ENCODE results near the gene RPIA. TPM values are rescaled to one million over a fixed set of nuclear protein-coding genes. Genes with fewer than 3 reads are reported as not detected.
A peak's percentile ranks its signal among the peaks of the same experiment; 100 is the strongest.

The RPIA gene
- total and polyA plus RNA-seq, 9 of the 15 experiments (the other 6 are each of a cell fraction or from before 2014, with no cell fraction given), result 7.8 to 41.2 (median 25.8) TPM

GRCh38 chr2:88738271-88738670, 46.8 kb downstream of the RPIA start:
- ATAC-seq (no peak), DNase-seq (ENCODE audit: extremely low read depth in 1 of 4, low spot score in 3 of 4) (no peak), FAIRE-seq (no peak)
- Histone ChIP-seq H3K9me3 (replicated peaks; ENCODE audit: control insufficient read depth, insufficient read depth, low read depth, low read length) (no peaks in the 10 kb centered on the region), H3K4me2 (ENCODE audit: insufficient read depth, low read length) (no peak overlapping the region), H4K20me1 (replicated peaks; ENCODE audit: control insufficient read depth, insufficient read depth, low read length) (no peaks in the 10 kb centered on the region), H3K9ac (ENCODE audit: insufficient read depth in 1 of 2, low read depth in 2 of 2, low read length in 2 of 2) (no peak overlapping the region), H3K4me1 (replicated peaks in 1 of 2; ENCODE audit: control insufficient read depth in 2 of 2, insufficient read depth in 2 of 2, low read length in 2 of 2) (peaks cover 3 to 10% of the 10 kb centered on the region in 2 experiments; a peak in 3 of 5 replicates), H3K27me3 (ENCODE audit: control insufficient read depth in 2 of 2, insufficient read depth in 2 of 2, low read length in 2 of 2) (no peaks in the 10 kb centered on the region), H3K36me3 (ENCODE audit: control insufficient read depth, insufficient read depth, low read length) (peaks cover 82% of the 10 kb centered on the region), H2AFZ (ENCODE audit: low read depth, low read length) (no peak overlapping the region), H3K79me2 (ENCODE audit: control insufficient read depth, insufficient read depth, low read length) (no peaks in the 10 kb centered on the region; the same call in 2 of the 3 replicates), H3K27ac (ENCODE audit: extremely low read depth, low read depth, low read length) (no peak overlapping the region), H3K9me1 (ENCODE audit: control insufficient read depth, insufficient read depth, low read length) (peaks cover 3% of the 10 kb centered on the region), H3K4me3 (no peak overlapping the region)
- intact Hi-C loops (cut with micrococcal nuclease) (no loop called here), in situ Hi-C loops (cut with MboI) (no loop called here)
- ChIA-PET POLR2A (interaction anchor here (0.6 kb wide), 1 partner anchor 82 kb away, joined by 3 read pairs; no protein-coding TSS in a partner anchor), CTCF (ENCODE audit: low intra/inter-chr PET ratio) (no interaction called here)
- BruUV-seq (replicated peaks), result no TSS peak
- TF ChIP-seq TEAD1 (CRISPR knock-in tag; IDR thresholded peaks at IDR 0.05) (no peak), HNRNPH1 (optimal IDR thresholded peaks at IDR 0.05; ENCODE audit: low read depth, low read length) (no peak), NFIC (IDR thresholded peaks at IDR 0.05) (0 out of 2 replicates have a peak, but pooled peaks have one; percentile 9), ZNF23 (CRISPR knock-in tag; IDR thresholded peaks at IDR 0.05) (no peak), ARID4B (CRISPR knock-in tag; IDR thresholded peaks at IDR 0.05) (no peak), HDGF (IDR thresholded peaks at IDR 0.05) (no peak), STAT5B (CRISPR knock-in tag; IDR thresholded peaks at IDR 0.05) (no peak)
- 72% methylated on average over 3 of the region's 3 CpGs for WGBS (ENCODE audit: insufficient coverage, low coverage, missing lambda C conversion rate)
